ENCODE data around the gene MEX3A. TPM values are rescaled to one million over a fixed set of nuclear protein-coding genes. Genes with fewer than 3 reads are reported as not detected.

Gene MEX3A
- total RNA-seq, 1 experiment from 2014 or later, result 6.1 TPM

GRCh38 chr1:156090138-156090839 is 8.0 kb upstream of the MEX3A start:
- ChIA-PET CTCF (interaction anchor here (1.0 to 4.7 kb wide), 9 partner anchors 29 to 230 kb away, joined by 3 to 27 read pairs (median 4); no protein-coding TSS in a partner anchor), RAD21 (ENCODE audit: low non-redundant PET in 1 of 2, low total read pairs in 2 of 2, uncharacterized antibody in 2 of 2, unreplicated experiment in 2 of 2) (interaction anchor here (1.0 to 1.5 kb wide), 3 partner anchors 40 to 135 kb away, joined by 5 to 11 read pairs (median 5); no protein-coding TSS in a partner anchor), POLR2A (interaction anchor here (1.0 to 1.5 kb wide), 2 partner anchors 38 to 40 kb away, joined by 4 read pairs; no protein-coding TSS in a partner anchor)
- Histone ChIP-seq H3K27me3 (ENCODE audit: insufficient read depth, low read length) (no peaks in the 10 kb centered on the region), H3K9ac (ENCODE audit: low read length) (no peak overlapping the region), H3K36me3 (ENCODE audit: control insufficient read depth in 1 of 2, insufficient read depth in 2 of 2, low read length in 2 of 2) (no peaks in the 10 kb centered on the region), H3K9me3 (ENCODE audit: control insufficient read depth in 1 of 2, insufficient read depth in 1 of 2, low read depth in 1 of 2, low read length in 2 of 2) (no peaks in the 10 kb centered on the region), H3K9me2 (ENCODE audit: insufficient read depth) (no peaks in the 10 kb centered on the region), H4K20me1 (ENCODE audit: insufficient read depth) (no peaks in the 10 kb centered on the region), H3K4me2 (ENCODE audit: low read length) (no peak overlapping the region), H3K4me1 (ENCODE audit: control insufficient read depth in 1 of 2, insufficient read depth in 2 of 2, low read length in 2 of 2) (peaks cover 14 to 25% of the 10 kb centered on the region in 2 experiments; a peak in 3 of 4 replicates), H2AFZ (ENCODE audit: low read depth, low read length, poor library complexity, severe bottlenecking) (no peak overlapping the region), H3K27ac (ENCODE audit: low read depth, low read length) (no peak overlapping the region), H3K4me3 (replicated peaks in 1 of 2; ENCODE audit: low read depth in 1 of 2, low read length in 2 of 2) (no peak overlapping the region), H3K79me2 (ENCODE audit: insufficient read depth, low read length) (no peaks in the 10 kb centered on the region)
- peak; percentile 30; the same call in 1 of the 2 replicates for ATAC-seq
- TF ChIP-seq EZH2 (IDR thresholded peaks at IDR 0.05) (no peak), CBX3 (IDR thresholded peaks at IDR 0.05; ENCODE audit: low read depth) (no peak), EGR1 (IDR thresholded peaks at IDR 0.05; ENCODE audit: low read depth) (no peak), MAX (IDR thresholded peaks at IDR 0.05) (no peak), SP1 (IDR thresholded peaks at IDR 0.05; ENCODE audit: low read depth) (no peak), ZNF274 (IDR thresholded peaks at IDR 0.05; ENCODE audit: low read depth, low read length) (no peak), FOSL1 (IDR thresholded peaks at IDR 0.05; ENCODE audit: low read depth) (no peak), TCF7L2 (IDR thresholded peaks at IDR 0.05; ENCODE audit: borderline replicate concordance, extremely low read depth, insufficient read depth, insufficient read length) (no peak), YY1 (IDR thresholded peaks at IDR 0.05; ENCODE audit: extremely low read depth, insufficient replicate concordance, low read depth, low read length) (no peak)
- TF ChIP-seq, protein P1, sequence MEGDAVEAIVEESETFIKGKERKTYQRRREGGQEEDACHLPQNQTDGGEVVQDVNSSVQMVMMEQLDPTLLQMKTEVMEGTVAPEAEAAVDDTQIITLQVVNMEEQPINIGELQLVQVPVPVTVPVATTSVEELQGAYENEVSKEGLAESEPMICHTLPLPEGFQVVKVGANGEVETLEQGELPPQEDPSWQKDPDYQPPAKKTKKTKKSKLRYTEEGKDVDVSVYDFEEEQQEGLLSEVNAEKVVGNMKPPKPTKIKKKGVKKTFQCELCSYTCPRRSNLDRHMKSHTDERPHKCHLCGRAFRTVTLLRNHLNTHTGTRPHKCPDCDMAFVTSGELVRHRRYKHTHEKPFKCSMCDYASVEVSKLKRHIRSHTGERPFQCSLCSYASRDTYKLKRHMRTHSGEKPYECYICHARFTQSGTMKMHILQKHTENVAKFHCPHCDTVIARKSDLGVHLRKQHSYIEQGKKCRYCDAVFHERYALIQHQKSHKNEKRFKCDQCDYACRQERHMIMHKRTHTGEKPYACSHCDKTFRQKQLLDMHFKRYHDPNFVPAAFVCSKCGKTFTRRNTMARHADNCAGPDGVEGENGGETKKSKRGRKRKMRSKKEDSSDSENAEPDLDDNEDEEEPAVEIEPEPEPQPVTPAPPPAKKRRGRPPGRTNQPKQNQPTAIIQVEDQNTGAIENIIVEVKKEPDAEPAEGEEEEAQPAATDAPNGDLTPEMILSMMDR (IDR thresholded peaks at IDR 0.05 in 2 of 3, conservative IDR thresholded peaks at IDR 0.05 in 1 of 3; ENCODE audit: borderline replicate concordance in 1 of 3, insufficient read depth in 1 of 3, low read depth in 2 of 3, low read length in 2 of 3), result no peak
- TF ChIP-seq, protein P2, sequence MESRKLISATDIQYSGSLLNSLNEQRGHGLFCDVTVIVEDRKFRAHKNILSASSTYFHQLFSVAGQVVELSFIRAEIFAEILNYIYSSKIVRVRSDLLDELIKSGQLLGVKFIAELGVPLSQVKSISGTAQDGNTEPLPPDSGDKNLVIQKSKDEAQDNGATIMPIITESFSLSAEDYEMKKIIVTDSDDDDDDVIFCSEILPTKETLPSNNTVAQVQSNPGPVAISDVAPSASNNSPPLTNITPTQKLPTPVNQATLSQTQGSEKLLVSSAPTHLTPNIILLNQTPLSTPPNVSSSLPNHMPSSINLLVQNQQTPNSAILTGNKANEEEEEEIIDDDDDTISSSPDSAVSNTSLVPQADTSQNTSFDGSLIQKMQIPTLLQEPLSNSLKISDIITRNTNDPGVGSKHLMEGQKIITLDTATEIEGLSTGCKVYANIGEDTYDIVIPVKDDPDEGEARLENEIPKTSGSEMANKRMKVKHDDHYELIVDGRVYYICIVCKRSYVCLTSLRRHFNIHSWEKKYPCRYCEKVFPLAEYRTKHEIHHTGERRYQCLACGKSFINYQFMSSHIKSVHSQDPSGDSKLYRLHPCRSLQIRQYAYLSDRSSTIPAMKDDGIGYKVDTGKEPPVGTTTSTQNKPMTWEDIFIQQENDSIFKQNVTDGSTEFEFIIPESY (IDR thresholded peaks at IDR 0.05; ENCODE audit: extremely low read depth, insufficient replicate concordance, low read length), result no peak
- DNase-seq (ENCODE audit: low read depth, low spot score), result no peak
- BruUV-seq (replicated peaks), result no TSS peak
- intact Hi-C loops (cut with micrococcal nuclease), result loop anchor here (1.0 to 2.0 kb wide), 4 partner anchors 40 to 271 kb away; no protein-coding TSS in a partner anchor
